GM19043 (cell line): ENCODE data around the gene FAF1.

Experiments used
- ATAC-seq: cut with Tn5 transposase; IDR thresholded peaks from one replicate; pipeline ENCODE4 v1.9.1; 2021; ENCODE audit warnings: low read depth; ENCODE audit not compliant: unreplicated experiment

The FAF1 gene

DNA sequence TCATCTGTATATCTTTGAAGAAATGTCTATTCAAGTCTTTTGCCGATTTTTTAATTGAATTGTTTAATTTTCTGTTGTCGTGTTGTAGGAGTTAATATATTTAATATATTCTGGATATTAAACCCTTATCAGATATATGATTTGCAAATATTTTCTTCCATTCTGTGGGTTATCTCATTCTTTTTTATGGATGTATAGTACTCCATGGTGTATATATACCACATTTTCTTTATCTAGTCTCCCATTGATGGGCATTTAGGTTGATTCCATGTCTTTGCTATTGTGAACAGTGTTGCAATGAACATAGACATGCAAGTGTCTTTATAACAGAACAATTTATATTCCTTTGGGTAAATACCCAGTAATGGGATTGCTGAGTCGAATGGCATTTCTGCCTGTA is 436.5 kb downstream of the FAF1 start:
- ATAC-seq = no peak

DNA sequence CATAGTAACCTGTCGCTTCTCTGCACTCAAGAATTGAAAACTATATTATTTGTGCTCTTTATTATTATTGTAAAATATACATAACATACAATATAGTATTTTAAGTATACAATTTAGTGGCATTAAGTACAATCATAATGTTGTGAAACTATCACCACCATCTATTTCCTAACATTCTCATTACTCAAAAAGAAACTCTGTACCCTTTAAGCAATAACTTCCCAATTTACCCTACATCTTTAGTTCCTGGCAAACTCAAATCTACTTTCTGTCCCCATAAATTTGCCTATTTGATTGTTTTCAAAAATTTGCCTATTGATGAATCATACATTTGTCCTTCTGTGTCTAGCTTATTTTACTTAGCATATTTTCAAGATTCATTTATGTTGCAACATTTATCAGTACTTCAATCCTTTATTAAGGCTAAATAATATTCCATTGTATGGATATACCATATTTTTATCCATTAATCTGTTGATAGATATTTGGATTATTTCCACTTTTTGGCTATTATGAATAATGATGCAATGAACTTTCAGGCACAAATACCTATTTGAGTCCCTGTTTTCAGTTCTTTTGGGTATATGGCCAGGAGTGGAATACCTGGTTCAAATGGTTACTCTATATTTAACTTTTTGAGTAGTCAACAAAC is 437.2 kb downstream of the FAF1 start:
- no peak for ATAC-seq

GRCh38 chr1:50521703-50522102 is 438.4 kb downstream of the FAF1 start:
- peak; percentile 90 for ATAC-seq

DNA sequence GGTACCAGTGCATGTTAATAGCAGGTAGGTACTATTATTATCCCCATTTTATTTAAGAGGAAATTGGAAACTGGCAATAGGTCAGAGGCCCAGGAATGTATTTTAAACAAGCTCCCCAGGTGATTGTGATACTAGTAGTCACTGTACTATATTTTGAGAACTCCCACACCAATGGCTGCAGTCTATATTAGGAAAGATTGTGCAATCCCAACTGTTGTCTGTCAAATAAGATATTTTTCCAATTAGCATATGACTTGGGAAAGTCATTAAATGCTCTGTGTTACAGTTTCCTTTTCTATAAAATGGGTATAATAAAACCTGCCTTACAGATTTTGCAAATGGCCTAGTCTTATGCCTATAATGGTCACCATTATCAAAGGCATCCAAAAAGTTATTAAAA is 442.6 kb downstream of the FAF1 start:
- ATAC-seq = no peak

DNA sequence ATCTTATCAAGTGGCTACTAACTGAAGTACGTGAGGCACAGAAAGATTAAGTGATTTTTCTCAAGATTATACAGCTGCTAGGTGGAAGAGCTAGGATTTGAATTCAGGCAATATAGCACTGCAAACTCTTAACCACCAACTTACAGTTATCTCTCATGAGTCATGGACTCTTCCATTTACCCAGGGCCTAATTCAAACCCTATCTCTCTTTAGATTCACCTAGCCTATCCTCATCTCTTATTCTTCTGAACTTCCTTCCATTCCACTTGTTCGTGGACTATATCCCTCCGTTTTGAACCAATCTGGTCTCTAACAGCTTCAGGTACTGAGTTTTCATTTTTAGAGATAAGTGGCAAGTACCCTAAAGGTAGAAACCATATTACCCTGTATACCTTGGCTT is 444.0 kb downstream of the FAF1 start:
- ATAC-seq = no peak

GRCh38 chr1:50508040-50508586 is 452.0 kb downstream of the FAF1 start:
- ATAC-seq = no peak

- no peak for ATAC-seq
These were observed 454.6 kb downstream of the FAF1 start for GRCh38 chr1:50505427-50505826.

DNA sequence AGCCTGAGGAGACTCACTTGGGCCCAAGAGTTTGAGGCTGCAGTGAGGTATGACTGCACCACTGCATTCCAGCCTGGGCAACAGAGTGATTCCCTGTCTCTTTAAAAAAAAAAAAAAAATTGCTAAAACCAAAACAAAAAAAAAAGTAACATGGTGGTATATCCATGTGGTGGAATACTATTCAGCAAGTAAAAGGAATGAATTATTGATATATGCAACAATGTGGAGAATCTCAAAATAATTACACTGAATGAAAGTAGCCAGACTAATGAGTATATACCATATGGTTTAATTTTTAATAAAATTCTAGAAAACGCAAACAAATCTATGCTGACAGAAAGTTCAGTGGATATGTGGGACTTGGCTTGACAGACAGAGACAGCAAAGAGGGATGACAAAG is 456.6 kb downstream of the FAF1 start:
- no peak for ATAC-seq

DNA sequence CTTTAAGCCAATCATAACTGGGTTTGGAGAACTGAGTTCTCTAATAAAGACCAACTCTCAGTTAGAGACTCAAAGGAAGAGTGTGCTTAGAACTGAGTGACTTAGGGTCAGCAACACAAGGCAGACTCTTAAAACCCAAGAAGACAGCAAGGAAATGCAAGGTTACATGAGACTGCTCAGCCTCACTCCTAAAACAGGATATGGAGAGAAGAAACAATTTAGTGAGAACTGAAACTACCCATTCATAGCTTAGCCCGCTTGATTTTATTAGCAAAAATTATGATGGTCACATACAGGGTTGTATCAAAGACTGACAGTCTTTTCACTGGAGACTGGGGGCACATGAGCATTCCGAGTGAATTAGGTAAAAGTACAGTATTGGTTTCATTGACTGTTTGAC is 457.9 kb downstream of the FAF1 start:
- ATAC-seq = peak; percentile 72

DNA sequence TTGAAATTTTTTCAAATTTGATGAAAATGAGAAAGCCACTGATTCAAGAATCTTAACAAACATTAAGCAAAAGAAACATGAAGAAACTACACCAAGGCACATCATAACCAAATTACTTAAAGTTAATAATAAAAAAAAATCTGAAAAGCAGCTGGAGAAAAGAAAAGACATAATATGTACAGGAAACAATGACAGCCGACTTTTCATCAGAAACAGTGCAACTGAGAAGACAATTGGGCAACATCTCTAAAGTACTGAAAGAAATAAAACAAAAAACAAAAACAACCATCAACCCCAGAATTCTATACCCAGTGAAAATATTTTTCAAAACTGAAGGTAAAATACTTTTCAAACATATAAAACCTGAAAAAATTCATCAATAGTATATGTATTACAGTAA is 463.1 kb downstream of the FAF1 start:
- ATAC-seq = no peak

GRCh38 chr1:50493710-50494109 is 466.4 kb downstream of the FAF1 start:
- no peak for ATAC-seq

- ATAC-seq = no peak
These were observed 467.9 kb downstream of the FAF1 start for GRCh38 chr1:50492142-50492541.

- no peak for ATAC-seq
These were observed 468.9 kb downstream of the FAF1 start for GRCh38 chr1:50491142-50491541.

GRCh38 chr1:50490640-50491039 is 469.4 kb downstream of the FAF1 start:
- no peak for ATAC-seq

DNA sequence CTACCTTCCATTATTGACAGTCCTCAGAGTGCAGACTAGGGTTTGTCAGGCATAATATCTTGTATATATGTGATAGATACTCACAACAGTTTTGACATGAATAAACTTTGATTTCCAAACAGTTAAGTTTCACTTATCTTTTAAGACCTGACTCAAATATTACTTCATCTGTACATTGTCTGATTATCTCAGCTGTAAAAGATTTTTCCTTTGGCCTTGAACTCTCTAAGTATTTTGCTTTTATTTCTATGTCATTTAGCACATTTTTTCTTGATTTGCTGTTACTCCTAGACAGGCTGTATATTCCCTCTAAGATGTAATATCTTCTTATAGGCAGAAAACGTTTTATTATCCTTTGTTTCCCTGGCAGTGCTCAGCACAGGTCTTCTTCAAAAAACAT is 471.2 kb downstream of the FAF1 start:
- ATAC-seq = no peak

DNA sequence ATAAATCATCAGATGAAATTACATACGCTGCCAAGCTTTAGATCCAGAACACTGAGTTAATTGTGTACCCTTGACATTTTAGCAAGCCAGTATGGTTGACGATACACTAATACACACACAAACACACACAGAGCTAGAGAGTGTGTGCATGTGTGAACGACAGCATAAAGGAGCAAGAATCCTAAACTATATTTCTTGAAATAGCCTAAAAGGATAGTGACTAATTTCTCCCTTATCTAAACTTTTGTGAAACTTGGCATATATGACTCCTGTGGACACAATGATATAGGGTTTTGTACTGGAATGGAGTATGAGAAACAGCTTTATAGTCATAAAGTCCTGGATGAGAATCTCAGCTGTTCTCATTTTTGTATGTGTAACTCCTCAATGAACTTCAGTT is 471.7 kb downstream of the FAF1 start:
- ATAC-seq = no peak

DNA sequence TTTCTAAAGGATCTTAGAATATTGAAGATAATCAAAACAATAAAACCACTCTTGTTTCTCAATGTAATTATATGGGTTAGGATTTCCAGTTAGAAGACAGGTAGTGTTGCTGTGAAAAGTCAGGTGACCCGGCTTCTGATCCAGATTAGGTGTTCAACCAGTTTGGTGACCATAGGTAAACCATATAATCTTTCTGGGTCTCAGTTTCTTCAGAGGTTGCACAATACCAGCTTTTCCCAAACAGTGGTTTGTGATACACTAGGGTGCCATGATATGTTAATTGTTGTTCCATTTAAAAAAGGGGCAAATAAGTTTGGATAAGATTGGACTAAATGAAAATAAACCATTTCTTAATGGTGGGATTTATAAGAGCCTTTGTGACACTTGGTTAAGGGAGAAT is 472.3 kb downstream of the FAF1 start:
- ATAC-seq = no peak

DNA sequence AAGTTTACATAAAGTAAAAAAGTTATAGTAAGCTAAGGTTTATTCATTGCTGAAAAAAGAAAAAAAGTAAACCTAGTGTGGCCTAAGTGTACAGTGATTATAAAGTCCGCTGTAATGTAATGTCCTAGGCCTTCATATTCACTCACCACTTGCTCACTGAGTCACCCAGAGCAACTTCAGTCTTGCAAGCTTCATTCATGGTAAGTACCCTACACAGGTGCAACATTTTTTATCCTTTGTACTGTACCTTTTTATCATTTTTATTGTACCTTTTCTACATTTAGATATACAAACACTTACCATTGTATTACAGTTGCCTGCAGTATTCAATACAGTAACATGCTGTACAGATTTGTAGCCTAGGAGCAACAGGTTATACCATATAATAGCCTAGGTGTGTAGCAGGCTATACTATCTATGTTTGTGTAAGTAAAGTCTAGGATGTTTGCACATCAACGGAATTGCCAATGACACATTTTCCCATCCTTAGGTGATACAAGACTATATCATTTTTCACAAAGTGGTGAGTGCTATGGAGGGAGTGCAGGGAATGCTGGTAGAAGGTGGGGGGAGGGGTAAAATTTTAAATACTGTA is 478.8 kb downstream of the FAF1 start:
- no peak for ATAC-seq

GRCh38 chr1:50476800-50477199 is 483.3 kb downstream of the FAF1 start:
- no peak for ATAC-seq

GRCh38 chr1:50474859-50475809 is 484.9 kb downstream of the FAF1 start:
- no peak for ATAC-seq

- ATAC-seq = no peak
These were observed 486.6 kb downstream of the FAF1 start for GRCh38 chr1:50473513-50473912.
